Amygdala (tissue), 56 donors: ENCODE data around the gene PADI3.
"Not testable (repeated sequence)": the region's sequence is repeated elsewhere in the genome, so short reads cannot be mapped to it uniquely, and the experiment has no call there.

Source experiments
- DNase-seq, 56 donors: peaks; one replicate each; lab custom pipeline; 2025; lab: John Stamatoyannopoulos, UW

PADI3 gene

GRCh38 chr1:17236779-17237560 is 11.9 kb upstream of the PADI3 start:
- DNase-seq: peak in 55 of 56 donors; percentile 16 to 91 (median 59)

GRCh38 chr1:17237561-17237903 is 11.4 kb upstream of the PADI3 start:
- DNase-seq: no peak

GRCh38 chr1:17239420-17239819 is 9.5 kb upstream of the PADI3 start:
- peak in 29 of 56 donors; percentile 1 to 61 (median 18) for DNase-seq

GRCh38 chr1:17241011-17241779 is 7.7 kb upstream of the PADI3 start:
- not testable (repeated sequence) for DNase-seq

- DNase-seq: not testable (repeated sequence)
Measured at GRCh38 chr1:17241780-17242074, 7.2 kb upstream of the PADI3 start.

- DNase-seq: no peak
Measured at GRCh38 chr1:17243274-17243673, 5.6 kb upstream of the PADI3 start.

GRCh38 chr1:17244821-17245740 is 3.8 kb upstream of the PADI3 start:
- no peak for DNase-seq

- DNase-seq: peak in 4 of 56 donors; percentile 1 to 15 (median 11)
Measured at GRCh38 chr1:17245816-17246325, 3.0 kb upstream of the PADI3 start.

GRCh38 chr1:17246971-17247370 is 1.9 kb upstream of the PADI3 start:
- DNase-seq: no peak

GRCh38 chr1:17250601-17251000 is 1.7 kb downstream of the PADI3 start:
- DNase-seq: peak in 1 of 56 donors; percentile 9

- DNase-seq: no peak
Measured at GRCh38 chr1:17251246-17251645, 2.3 kb downstream of the PADI3 start.

- no peak for DNase-seq
Measured at GRCh38 chr1:17251701-17252376, 2.9 kb downstream of the PADI3 start.

- DNase-seq: no peak
Measured at GRCh38 chr1:17255336-17255735, 6.4 kb downstream of the PADI3 start.

- no peak for DNase-seq
Measured at GRCh38 chr1:17258116-17258757, 9.3 kb downstream of the PADI3 start.

- DNase-seq: no peak
Measured at GRCh38 chr1:17258758-17259130, 9.8 kb downstream of the PADI3 start.

GRCh38 chr1:17259233-17259873 is 10.5 kb downstream of the PADI3 start:
- no peak for DNase-seq

- DNase-seq: no peak
Measured at GRCh38 chr1:17260264-17260663, 11.4 kb downstream of the PADI3 start.

GRCh38 chr1:17260738-17261137 is 11.8 kb downstream of the PADI3 start:
- no peak for DNase-seq

GRCh38 chr1:17263936-17264335 is 15.0 kb downstream of the PADI3 start:
- DNase-seq: no peak
